Measurements from ENCODE around the gene EPHB2. TPM values are rescaled to one million over a fixed set of nuclear protein-coding genes. Genes with fewer than 3 reads are reported as not detected.

The EPHB2 gene
- total RNA-seq, 1 experiment from 2014 or later = 0.79 TPM

DNA sequence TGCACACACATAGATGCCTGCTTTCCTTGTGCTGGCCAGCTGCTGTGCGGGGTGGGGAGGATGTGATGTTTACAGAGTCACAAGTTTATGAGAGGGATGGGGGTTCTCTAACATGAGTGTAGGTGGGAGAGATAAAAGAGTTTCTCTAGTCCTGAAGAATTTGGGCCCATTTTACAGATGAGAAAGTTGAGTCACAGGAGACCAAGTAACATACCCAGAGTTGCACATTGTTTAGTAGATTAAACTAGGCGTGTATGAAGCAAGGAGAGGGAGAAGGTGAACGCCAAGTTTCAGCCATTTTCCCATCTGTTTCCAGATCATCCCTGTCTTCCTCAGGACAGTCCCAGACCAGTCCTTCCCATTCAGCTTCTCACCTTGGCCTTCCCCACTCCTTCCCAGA, 126.7 kb downstream of the EPHB2 start:
- Mint-ChIP-seq H3K27ac (ENCODE audit: low read depth, unreplicated experiment) (no peak overlapping the region), H3K4me3 (ENCODE audit: unreplicated experiment) (no peak overlapping the region), H3K36me3 (ENCODE audit: insufficient read depth, unreplicated experiment) (no peaks in the 10 kb centered on the region), H3K9me3 (ENCODE audit: unreplicated experiment) (no peaks in the 10 kb centered on the region), H3K4me1 (ENCODE audit: insufficient read depth, unreplicated experiment) (peaks cover 4% of the 10 kb centered on the region), H3K27me3 (ENCODE audit: insufficient read depth, unreplicated experiment) (peaks cover 2% of the 10 kb centered on the region)
- no TSS peak for BruUV-seq (replicated peaks)
- DNase-seq (ENCODE audit: unreplicated experiment) = no peak
- CTCF ChIA-PET = interaction anchor here (1.1 to 1.4 kb wide), 2 partner anchors 51 to 53 kb away, joined by 3 to 7 read pairs; no protein-coding TSS in a partner anchor
- intact Hi-C loops (cut with micrococcal nuclease) = no loop called here
- TF ChIP-seq, protein P1, sequence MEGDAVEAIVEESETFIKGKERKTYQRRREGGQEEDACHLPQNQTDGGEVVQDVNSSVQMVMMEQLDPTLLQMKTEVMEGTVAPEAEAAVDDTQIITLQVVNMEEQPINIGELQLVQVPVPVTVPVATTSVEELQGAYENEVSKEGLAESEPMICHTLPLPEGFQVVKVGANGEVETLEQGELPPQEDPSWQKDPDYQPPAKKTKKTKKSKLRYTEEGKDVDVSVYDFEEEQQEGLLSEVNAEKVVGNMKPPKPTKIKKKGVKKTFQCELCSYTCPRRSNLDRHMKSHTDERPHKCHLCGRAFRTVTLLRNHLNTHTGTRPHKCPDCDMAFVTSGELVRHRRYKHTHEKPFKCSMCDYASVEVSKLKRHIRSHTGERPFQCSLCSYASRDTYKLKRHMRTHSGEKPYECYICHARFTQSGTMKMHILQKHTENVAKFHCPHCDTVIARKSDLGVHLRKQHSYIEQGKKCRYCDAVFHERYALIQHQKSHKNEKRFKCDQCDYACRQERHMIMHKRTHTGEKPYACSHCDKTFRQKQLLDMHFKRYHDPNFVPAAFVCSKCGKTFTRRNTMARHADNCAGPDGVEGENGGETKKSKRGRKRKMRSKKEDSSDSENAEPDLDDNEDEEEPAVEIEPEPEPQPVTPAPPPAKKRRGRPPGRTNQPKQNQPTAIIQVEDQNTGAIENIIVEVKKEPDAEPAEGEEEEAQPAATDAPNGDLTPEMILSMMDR (IDR thresholded peaks at IDR 0.05; ENCODE audit: unreplicated experiment) = no peak
- POLR2A ChIA-PET = no interaction called here

DNA sequence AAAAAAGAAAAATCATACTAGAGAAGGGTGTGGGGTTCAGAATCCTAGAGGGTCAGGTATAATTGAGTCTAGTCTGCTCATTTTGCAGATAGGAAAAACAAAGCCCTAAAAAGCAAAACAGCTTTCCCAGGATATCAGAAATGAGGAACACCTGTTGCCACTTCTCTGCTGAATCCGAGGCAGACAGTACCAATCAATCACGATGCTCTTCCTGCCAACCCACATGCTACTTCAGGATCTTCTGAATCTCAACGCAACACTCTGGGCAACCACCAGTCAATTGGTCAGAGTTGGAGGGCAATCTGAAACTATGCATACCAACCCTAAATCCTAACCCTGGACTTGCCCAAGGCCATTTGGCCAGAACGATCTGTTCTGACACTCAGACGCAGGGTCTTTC, 128.3 kb downstream of the EPHB2 start:
- ChIA-PET POLR2A (no interaction called here), CTCF (no interaction called here)
- Mint-ChIP-seq H3K27ac (ENCODE audit: low read depth, unreplicated experiment) (no peak overlapping the region), H3K36me3 (ENCODE audit: insufficient read depth, unreplicated experiment) (no peaks in the 10 kb centered on the region), H3K27me3 (ENCODE audit: insufficient read depth, unreplicated experiment) (peaks cover 13% of the 10 kb centered on the region), H3K9me3 (ENCODE audit: unreplicated experiment) (no peaks in the 10 kb centered on the region), H3K4me1 (ENCODE audit: insufficient read depth, unreplicated experiment) (no peaks in the 10 kb centered on the region), H3K4me3 (ENCODE audit: unreplicated experiment) (no peak overlapping the region)
- TF ChIP-seq, protein P1 (IDR thresholded peaks at IDR 0.05; ENCODE audit: unreplicated experiment) = no peak
- intact Hi-C loops (cut with micrococcal nuclease) = no loop called here
- no TSS peak for BruUV-seq (replicated peaks)
- DNase-seq (ENCODE audit: unreplicated experiment) = no peak

DNA sequence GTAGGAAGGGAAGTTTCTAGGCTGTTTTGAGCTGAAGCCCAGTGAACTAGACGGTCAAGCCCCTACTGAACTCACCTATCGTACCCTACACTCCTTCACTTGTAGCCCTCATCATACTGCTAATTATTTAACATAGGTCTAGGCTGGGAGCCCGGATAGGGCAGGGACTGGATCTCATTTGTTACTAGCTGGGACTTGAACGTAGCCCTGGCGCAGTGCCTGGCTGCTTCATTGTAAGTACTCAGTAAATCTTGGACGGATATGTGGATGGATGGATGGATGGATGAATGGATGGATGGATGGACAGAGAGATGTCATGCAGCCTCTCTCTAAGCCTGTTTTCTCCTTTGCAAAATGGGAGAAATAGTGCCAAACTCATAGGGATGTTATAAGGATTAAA, 129.2 kb downstream of the EPHB2 start:
- TF ChIP-seq, protein P1 (IDR thresholded peaks at IDR 0.05; ENCODE audit: unreplicated experiment) = no peak
- Mint-ChIP-seq H3K4me1 (ENCODE audit: insufficient read depth, unreplicated experiment) (no peaks in the 10 kb centered on the region), H3K4me3 (ENCODE audit: unreplicated experiment) (no peak overlapping the region), H3K27ac (ENCODE audit: low read depth, unreplicated experiment) (no peak overlapping the region), H3K27me3 (ENCODE audit: insufficient read depth, unreplicated experiment) (peaks cover 13% of the 10 kb centered on the region), H3K9me3 (ENCODE audit: unreplicated experiment) (no peaks in the 10 kb centered on the region), H3K36me3 (ENCODE audit: insufficient read depth, unreplicated experiment) (no peaks in the 10 kb centered on the region)
- CTCF ChIA-PET = no interaction called here
- intact Hi-C loops (cut with micrococcal nuclease) = no loop called here
- DNase-seq (ENCODE audit: unreplicated experiment) = no peak
- POLR2A ChIA-PET = interaction anchor here (0.6 kb wide), 1 partner anchor 101 kb away, joined by 3 read pairs; no protein-coding TSS in a partner anchor
- no TSS peak for BruUV-seq (replicated peaks)

DNA sequence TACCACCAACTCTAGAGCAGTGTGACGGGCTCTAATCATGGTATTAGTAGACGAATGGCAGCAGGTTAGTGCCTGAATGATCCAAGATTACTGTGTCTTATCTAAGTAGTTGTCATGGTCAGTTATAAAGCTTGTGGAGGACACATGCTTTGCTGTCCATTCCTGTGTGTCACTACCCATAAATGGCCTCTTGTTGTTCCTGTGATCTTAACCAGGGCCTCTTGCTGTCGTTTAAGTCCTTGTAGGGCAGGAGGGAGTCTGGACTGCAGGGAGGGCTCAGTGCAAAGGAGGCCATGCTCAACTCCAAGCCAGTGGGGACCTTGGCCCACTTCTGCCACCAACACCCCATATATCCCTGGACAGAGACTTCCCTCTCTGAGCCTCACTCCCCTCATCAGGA, 130.5 kb downstream of the EPHB2 start:
- no peak overlapping the region for H3K27ac Mint-ChIP-seq (ENCODE audit: low read depth, unreplicated experiment)
- BruUV-seq (replicated peaks) = no TSS peak
- H3K4me3 Mint-ChIP-seq (ENCODE audit: unreplicated experiment) = no peak overlapping the region
- no peaks in the 10 kb centered on the region for H3K9me3 Mint-ChIP-seq (ENCODE audit: unreplicated experiment)
- no peaks in the 10 kb centered on the region for H3K36me3 Mint-ChIP-seq (ENCODE audit: insufficient read depth, unreplicated experiment)
- DNase-seq (ENCODE audit: unreplicated experiment) = no peak
- intact Hi-C loops (cut with micrococcal nuclease) = no loop called here
- no peaks in the 10 kb centered on the region for H3K4me1 Mint-ChIP-seq (ENCODE audit: insufficient read depth, unreplicated experiment)
- peaks cover 14% of the 10 kb centered on the region for H3K27me3 Mint-ChIP-seq (ENCODE audit: insufficient read depth, unreplicated experiment)
- TF ChIP-seq, protein P1 (IDR thresholded peaks at IDR 0.05; ENCODE audit: unreplicated experiment) = no peak
- POLR2A ChIA-PET = no interaction called here
- CTCF ChIA-PET = interaction anchor here (0.6 kb wide), 1 partner anchor 166 kb away, joined by 3 read pairs; no protein-coding TSS in a partner anchor

All from MCF 10A (cell line).